Measurements from ENCODE around the gene HNRNPL.
"Not testable (repeated sequence)": the region's sequence is repeated elsewhere in the genome, so short reads cannot be mapped to it uniquely, and the experiment has no call there.

The HNRNPL gene

DNA sequence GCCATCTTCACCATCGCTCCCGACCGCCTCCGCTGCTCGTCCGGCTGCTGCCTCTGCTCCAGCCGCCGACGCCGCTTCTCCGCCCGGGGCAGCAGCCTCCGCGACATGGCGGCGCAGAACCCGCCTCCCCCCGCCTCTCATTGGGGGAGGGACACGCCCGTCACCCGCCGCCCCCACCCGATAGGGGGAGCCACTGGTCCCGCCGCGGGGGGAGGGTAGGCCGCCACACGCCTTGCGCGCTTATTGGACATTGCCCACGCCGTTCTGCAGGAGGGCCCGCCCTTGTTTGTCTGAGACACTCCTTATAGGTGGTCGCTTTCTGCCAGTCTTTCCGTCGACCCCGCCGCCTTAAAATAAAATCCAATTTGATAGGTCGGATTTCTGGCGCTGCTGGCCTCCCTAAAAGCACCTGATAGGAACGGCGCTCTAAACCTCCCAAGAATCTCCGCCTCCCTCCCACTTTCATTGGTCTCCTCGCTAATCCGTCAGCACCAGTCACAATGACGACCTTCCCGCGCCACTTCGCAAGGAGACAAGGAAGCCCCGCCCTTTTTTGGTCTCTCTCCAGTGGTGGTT lies at the start of gene HNRNPL:
Gene HNRNPL (minus strand): TSS at position 127 of the 576 bp plus-strand sequence. CDS start 20 bp downstream, at position 107.
- peak; percentile 100 for DNase-seq

DNA sequence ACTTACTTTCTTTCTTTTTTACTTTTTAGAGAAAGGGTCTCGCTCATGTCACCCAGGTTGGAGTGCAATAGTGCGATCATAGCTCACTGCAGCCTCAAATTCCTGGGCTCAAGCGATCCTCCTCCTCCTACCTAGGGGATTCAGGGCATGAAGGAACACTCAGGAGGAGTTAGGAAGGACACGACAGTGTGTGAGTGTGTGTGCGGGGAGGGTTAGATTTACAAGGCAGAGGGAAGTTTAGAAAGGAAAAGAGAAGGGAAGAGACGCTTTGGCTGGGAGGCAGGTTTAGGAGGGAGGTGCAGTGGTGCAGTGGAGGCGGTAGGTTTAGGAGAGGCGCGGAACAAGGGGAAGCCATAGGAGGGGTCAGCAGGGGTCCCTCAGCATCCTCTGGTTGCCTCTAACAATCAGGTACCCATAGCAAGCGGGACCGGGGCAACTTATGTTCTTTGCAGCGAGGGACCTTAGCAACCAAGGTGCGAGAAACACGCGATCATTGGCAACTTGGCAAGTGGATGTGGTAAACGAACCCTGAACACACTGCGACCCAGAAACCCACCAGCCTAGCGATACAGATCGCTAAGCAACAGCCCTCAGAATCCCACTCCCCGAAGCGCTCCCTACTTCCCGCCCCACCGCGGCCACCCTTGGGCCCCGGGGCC lies 49.1 kb upstream of the HNRNPL start:
- peak in 1 of 3 experiments; percentile 56 for DNase-seq

DNA sequence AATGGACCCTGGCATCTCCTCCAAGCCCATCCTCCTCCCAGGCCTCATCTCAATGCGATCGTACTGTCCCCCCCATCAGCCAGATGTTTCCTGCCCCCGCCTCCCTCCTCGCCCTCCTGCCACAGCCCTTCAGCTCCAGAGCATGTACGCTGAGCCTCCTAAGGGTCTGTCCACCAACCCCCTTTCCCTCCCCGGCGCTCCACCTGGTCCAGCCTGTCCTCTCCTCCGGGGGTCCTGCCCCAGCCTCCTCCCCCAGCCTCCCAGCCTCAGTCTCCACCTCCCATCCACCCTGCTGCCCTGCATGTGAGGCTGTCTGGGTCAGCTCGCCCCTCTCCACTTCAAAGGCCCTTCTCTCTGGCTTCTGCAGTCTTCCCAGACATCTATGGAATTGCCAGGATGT lies 45.2 kb upstream of the HNRNPL start:
- no peak for DNase-seq

DNA sequence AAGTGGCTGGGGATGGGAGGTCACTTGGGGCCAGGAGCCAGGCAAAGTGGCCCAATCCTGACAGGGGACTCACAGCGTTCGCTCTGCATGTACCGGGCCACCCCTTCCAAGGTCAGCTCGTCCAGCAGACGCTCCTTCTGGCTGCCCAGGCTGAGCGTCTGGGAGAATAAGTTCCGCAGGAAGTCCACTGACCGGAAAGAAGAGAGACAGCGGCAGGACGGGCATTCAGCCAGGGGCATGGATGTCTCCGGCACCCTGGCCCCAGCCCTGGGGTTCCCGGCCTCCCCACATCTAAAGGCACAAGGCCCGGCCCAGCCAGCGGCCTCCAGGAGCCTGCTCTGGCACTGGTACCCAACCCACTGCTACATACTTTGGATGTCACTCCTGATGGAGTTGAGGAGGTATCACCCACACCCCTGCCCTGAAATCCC lies 43.6 kb upstream of the HNRNPL start:
- DNase-seq: no peak

DNA sequence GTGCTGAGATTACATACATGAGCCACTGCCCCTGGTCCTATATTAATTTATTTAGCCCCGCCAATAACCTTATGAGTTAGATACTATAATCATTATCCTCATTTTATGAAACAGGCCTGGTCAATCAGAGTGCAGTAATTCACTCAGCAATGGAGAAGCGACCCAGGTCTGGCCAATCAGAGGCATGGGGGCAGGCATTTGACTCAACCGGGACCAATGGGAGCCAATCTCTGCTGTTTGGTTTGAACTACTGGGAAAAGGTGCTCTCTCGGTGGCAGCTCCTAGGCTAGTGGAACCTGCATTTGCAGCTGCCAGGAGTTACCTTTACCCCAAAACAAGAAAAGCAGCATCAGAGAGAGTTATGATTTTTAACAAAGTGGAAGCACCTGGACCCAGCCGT lies 43.1 kb upstream of the HNRNPL start:
- no peak for DNase-seq

- no peak for DNase-seq
These were observed 42.0 kb upstream of the HNRNPL start for GRCh38 chr19:38891771-38892170.

- no peak for DNase-seq
These were observed 40.9 kb upstream of the HNRNPL start for GRCh38 chr19:38890686-38891085.

- DNase-seq: no peak
These were observed 40.0 kb upstream of the HNRNPL start for GRCh38 chr19:38889803-38890202.

- no peak for DNase-seq
These were observed 39.1 kb upstream of the HNRNPL start for GRCh38 chr19:38888876-38889275.

DNA sequence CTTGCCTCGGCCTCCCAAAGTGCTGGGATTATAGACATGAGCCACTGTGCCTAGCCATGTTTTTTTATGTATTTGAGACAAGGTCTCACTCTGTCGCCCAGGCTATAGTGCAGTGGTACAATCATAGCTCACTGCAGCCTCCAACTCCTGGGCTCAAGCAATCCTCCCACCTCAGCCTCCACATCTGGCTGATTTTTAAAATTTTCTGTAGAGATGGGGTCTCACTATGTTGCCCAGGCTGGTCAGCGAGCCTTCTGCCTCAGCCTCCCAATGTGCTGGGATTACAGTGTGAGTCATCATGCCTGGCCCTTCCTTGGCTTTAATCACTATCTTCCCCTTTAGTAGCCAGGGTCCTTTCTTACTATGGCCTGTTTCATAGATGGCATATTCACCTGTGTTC lies 34.9 kb upstream of the HNRNPL start:
- not testable (repeated sequence) for DNase-seq

- DNase-seq: no peak
These were observed 33.5 kb upstream of the HNRNPL start for GRCh38 chr19:38883286-38883685.

DNA sequence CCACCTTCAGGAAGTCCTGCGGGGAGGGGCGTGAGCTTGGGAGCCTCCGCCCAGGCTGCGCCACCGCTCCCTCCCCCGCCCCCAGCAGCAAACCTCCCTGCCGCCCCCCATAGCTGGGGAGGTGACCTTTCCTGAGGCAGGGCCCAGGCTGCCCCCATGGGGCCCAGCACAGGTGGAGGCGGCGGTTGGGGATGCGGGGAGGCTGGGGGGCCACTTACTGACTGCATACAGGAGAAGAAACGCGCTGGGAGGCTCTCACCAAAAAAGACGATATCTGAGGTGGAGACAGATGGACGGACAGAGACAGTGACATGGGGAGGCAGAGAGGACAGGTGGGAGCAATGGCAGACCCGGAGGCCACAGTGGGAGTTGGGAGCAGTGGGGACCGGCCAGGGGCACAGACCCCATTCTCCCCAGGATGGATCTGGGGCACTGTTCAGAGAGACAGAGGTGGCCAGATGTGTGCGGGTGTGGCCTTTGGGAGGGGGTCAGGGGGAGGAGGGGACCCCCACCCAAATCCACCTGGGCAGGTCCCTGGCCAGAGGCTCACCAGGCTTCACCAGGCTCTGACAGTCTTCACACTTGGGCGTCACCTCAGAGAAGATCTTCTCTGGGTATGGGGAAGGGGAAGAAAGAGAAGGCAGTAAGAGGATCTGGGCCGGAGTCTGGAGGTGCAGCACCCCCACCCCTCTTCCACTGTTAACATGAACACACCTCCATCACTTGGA lies 31.3 kb upstream of the HNRNPL start:
- DNase-seq: no peak

- no peak for DNase-seq
These were observed 30.5 kb upstream of the HNRNPL start for GRCh38 chr19:38880076-38880881.

GRCh38 chr19:38879400-38879751 lies 29.6 kb upstream of the HNRNPL start:
- no peak for DNase-seq

DNA sequence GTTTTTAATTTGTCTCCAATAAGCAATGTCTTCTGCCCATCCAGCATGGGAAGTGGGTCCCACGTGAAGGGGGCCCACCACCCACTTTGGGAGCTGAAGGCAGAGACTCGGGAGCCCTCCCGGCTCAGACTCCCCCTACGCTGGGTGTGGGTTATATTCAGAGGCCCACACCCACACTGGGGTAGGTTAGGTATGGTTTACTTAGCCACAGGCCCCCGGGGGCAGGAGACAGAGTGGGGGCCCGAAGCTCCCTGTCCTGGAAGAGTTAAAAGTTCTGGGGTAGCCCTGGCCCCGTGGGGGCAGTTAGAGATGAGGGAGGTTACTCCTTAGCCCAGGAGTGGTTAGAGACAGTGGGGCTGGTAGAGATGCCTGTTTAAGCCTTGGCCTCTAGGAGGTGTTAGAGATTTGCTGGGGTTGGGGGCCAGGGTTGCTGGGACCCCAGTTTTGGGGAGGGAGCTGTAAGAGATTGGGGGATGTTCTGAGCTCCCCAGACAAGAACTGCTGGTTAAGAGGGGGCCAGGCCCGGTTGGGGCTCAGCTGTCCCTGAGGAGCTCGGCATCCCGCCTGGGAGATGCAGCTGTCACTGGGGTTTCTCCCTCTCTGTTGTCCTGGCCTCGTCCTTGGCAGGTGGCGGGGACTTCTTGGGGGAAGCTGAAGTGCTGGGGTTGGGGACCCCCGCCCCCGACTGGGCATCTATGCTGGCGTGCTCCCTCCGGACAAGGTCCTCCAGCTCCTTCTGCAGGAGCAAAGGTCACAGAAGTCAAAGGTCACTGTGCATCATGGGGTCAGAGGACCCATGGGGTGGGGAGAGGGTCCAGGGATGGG lies 29.0 kb upstream of the HNRNPL start:
- DNase-seq: no peak

DNA sequence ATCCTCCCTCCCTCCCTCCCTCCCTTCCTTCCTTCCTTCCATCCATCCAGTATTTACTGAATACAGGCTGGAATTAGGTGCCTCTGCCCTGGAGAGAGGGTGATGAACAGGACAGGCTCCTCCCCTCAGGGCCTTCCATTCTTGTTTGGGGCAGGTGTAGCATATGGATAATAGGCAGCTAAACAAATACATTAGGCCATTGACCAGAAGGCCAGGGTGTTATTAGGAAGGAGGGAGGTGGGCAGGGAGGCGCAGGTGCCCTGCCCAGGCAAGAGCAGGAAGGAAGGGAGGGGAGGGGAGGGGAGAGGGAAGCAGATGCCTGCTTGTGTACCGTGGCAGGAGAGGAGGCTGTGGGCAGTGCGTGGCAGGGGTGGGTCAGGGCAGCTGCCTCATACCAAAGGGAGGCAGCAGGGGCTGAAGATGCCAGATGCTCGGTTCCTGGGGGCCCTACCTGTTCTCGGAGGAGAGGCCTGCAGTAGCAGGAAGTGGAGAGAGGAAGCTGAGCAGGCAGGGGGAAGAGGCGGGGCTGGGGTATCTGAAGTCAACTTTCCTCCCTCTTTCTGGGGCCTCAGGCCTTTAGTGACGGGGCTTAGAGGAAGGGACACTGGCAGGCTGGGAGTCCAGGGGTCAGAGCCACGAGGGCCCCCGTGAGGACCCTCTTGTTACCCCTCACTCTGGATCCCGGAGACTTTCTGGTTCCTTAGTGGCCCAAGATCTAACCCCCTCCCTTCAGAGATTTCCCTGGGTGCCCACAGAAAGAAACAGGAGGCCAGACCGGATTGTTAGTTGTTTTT lies 28.2 kb upstream of the HNRNPL start, which contains the start of gene RINL:
Gene RINL (minus strand): TSS at position 495 of the 794 bp plus-strand sequence. CDS start 1,533 bp downstream, outside the sequence.
- peak; percentile 18 to 99 (median 95) for DNase-seq

- DNase-seq: peak in 1 of 3 experiments; percentile 12
These were observed 26.0 kb upstream of the HNRNPL start for GRCh38 chr19:38875656-38876395.

- DNase-seq: peak in 1 of 3 experiments; percentile 4
These were observed 23.6 kb upstream of the HNRNPL start for GRCh38 chr19:38873400-38873799.

DNA sequence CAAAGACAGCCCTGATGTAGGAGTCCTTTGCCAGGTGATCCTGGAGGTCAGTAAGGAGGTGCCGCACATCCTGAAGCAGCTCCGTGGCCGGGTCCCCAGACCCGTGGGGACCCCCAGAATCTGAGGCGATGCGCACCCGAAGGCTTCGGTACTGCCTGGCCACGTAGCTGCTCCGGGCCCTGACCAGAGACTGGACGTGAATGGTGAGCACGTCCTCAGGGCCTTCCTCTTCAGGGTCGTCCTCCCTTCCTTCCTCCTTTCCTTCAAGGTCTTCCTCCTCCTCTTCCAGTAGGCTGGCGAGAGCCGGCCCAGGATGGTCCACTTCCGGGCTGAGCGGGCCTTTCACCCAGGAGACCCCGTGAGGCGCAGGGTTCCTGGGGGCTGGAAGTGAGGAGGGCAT lies 20.8 kb upstream of the HNRNPL start:
- no peak for DNase-seq

DNA sequence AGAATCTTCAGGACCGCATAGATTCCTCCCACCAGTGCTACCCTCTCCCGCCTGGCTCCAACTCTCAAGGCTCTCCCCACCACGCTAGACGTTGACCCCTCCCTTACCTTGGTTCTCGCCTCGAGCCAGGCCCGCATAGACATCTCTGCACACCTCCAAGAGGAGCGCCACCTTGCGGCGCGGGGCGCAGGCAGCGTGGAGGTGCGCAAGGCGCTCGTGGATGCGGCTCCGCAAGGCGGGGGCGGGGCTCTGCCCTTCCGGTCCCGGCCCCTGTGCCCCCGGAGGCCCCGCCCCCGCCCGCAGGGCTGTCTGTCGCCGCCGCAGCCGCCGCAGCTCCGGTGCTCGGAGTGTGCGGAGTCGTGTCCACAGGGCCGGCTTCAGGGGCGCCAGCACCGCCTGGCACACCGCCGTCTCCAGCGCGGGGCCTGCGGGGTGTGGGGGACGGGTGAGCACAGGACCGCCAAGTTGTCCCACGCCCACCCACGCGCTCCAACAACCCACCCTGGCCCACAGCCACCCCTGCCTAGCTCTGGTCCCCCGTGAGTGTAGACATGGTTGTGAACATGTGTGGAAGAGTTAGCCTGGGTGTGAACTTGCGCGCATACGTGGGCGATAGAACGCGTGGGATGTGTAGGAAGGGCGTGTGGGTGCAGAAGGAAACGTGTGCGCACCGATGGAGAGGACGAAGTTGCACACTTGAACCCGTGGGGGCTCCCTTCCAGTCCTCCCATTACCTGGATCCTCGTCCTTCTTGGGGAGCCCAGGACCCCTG lies 20.2 kb upstream of the HNRNPL start:
- DNase-seq: peak in 1 of 3 experiments; percentile 53
